IPS-15b (cell line): ENCODE measurements around the gene PDSS1.

Source experiments
- H3K27me3 ChIP-seq: one replicate; pipeline ENCODE4 v1.6.1; 2013; ENCODE audit warnings: low read length; ENCODE audit not compliant: control insufficient read depth, insufficient read depth
- H3K36me3 ChIP-seq: one replicate; pipeline ENCODE4 v1.6.1; 2013; ENCODE audit warnings: low read length; ENCODE audit not compliant: control insufficient read depth, insufficient read depth
- H3K4me1 ChIP-seq: one replicate; pipeline ENCODE4 v1.6.1; 2013; ENCODE audit warnings: mild to moderate bottlenecking, low read length; ENCODE audit not compliant: control insufficient read depth, insufficient read depth
- H3K4me3 ChIP-seq: one replicate; pipeline ENCODE4 v1.5.1; 2013; ENCODE audit warnings: low read depth, low read length
- H3K9ac ChIP-seq: one replicate; pipeline ENCODE4 v1.6.1; 2013; ENCODE audit warnings: low read depth, mild to moderate bottlenecking, low read length
- H3K9me3 ChIP-seq: one replicate; pipeline ENCODE4 v1.6.1; 2013; ENCODE audit warnings: mild to moderate bottlenecking, low read length; ENCODE audit not compliant: control insufficient read depth, insufficient read depth

Gene PDSS1

GRCh38 chr10:26728957-26729356 lies 31.5 kb downstream of the PDSS1 start:
- H3K4me3 ChIP-seq, result no peak overlapping the region
- H3K36me3 ChIP-seq, result peaks cover 10% of the 10 kb centered on the region
- H3K4me1 ChIP-seq, result peaks cover 3% of the 10 kb centered on the region
- H3K27me3 ChIP-seq, result no peaks in the 10 kb centered on the region
- H3K9me3 ChIP-seq, result no peaks in the 10 kb centered on the region
- H3K9ac ChIP-seq, result no peak overlapping the region

- no peaks in the 10 kb centered on the region for H3K27me3 ChIP-seq
- H3K4me3 ChIP-seq, result no peak overlapping the region
- no peaks in the 10 kb centered on the region for H3K9me3 ChIP-seq
- peaks cover 10% of the 10 kb centered on the region for H3K36me3 ChIP-seq
- peaks cover 4% of the 10 kb centered on the region for H3K4me1 ChIP-seq
- no peak overlapping the region for H3K9ac ChIP-seq
Measured at GRCh38 chr10:26729395-26729794, 31.9 kb downstream of the PDSS1 start.

GRCh38 chr10:26730552-26730951 lies 33.1 kb downstream of the PDSS1 start:
- no peak overlapping the region for H3K4me3 ChIP-seq
- H3K27me3 ChIP-seq, result no peaks in the 10 kb centered on the region
- no peak overlapping the region for H3K9ac ChIP-seq
- peaks cover 4% of the 10 kb centered on the region for H3K4me1 ChIP-seq
- peaks cover 19% of the 10 kb centered on the region for H3K36me3 ChIP-seq
- no peaks in the 10 kb centered on the region for H3K9me3 ChIP-seq

- Histone ChIP-seq H3K27me3 (no peaks in the 10 kb centered on the region), H3K9ac (no peak overlapping the region), H3K4me3 (no peak overlapping the region), H3K9me3 (no peaks in the 10 kb centered on the region), H3K36me3 (peaks cover 24% of the 10 kb centered on the region), H3K4me1 (peaks cover 4% of the 10 kb centered on the region)
Measured at GRCh38 chr10:26733750-26734568, 36.5 kb downstream of the PDSS1 start.

GRCh38 chr10:26735435-26735834 lies 37.9 kb downstream of the PDSS1 start:
- Histone ChIP-seq H3K27me3 (no peaks in the 10 kb centered on the region), H3K36me3 (peaks cover 24% of the 10 kb centered on the region), H3K4me3 (no peak overlapping the region), H3K4me1 (peaks cover 4% of the 10 kb centered on the region), H3K9ac (no peak overlapping the region), H3K9me3 (no peaks in the 10 kb centered on the region)

GRCh38 chr10:26737730-26738129 lies 40.2 kb downstream of the PDSS1 start:
- Histone ChIP-seq H3K4me3 (no peak overlapping the region), H3K27me3 (no peaks in the 10 kb centered on the region), H3K9ac (no peak overlapping the region), H3K9me3 (no peaks in the 10 kb centered on the region), H3K36me3 (peaks cover 19% of the 10 kb centered on the region), H3K4me1 (peaks cover 4% of the 10 kb centered on the region)

- Histone ChIP-seq H3K4me1 (peaks cover 5% of the 10 kb centered on the region), H3K36me3 (peaks cover 15% of the 10 kb centered on the region), H3K27me3 (no peaks in the 10 kb centered on the region), H3K9ac (no peak overlapping the region), H3K9me3 (no peaks in the 10 kb centered on the region), H3K4me3 (no peak overlapping the region)
Measured at GRCh38 chr10:26738301-26738911, 40.9 kb downstream of the PDSS1 start.

GRCh38 chr10:26739071-26739631 lies 41.6 kb downstream of the PDSS1 start:
- Histone ChIP-seq H3K27me3 (no peaks in the 10 kb centered on the region), H3K9me3 (no peaks in the 10 kb centered on the region), H3K4me1 (peaks cover 7% of the 10 kb centered on the region), H3K36me3 (peaks cover 14% of the 10 kb centered on the region), H3K4me3 (no peak overlapping the region), H3K9ac (no peak overlapping the region)

- no peak overlapping the region for H3K9ac ChIP-seq
- H3K27me3 ChIP-seq, result no peaks in the 10 kb centered on the region
- no peak overlapping the region for H3K4me3 ChIP-seq
- H3K36me3 ChIP-seq, result peaks cover 5% of the 10 kb centered on the region
- H3K4me1 ChIP-seq, result peaks cover 7% of the 10 kb centered on the region
- no peaks in the 10 kb centered on the region for H3K9me3 ChIP-seq
Measured at GRCh38 chr10:26741368-26741767, 43.9 kb downstream of the PDSS1 start.

- no peak overlapping the region for H3K9ac ChIP-seq
- H3K4me3 ChIP-seq, result no peak overlapping the region
- peaks cover under 1% of the 10 kb centered on the region for H3K36me3 ChIP-seq
- peaks cover 7% of the 10 kb centered on the region for H3K4me1 ChIP-seq
- H3K9me3 ChIP-seq, result no peaks in the 10 kb centered on the region
- H3K27me3 ChIP-seq, result no peaks in the 10 kb centered on the region
Measured at GRCh38 chr10:26743091-26743490, 45.6 kb downstream of the PDSS1 start.

- Histone ChIP-seq H3K9me3 (no peaks in the 10 kb centered on the region), H3K9ac (peak overlapping the region; percentile 32), H3K4me1 (peaks cover 7% of the 10 kb centered on the region), H3K36me3 (no peaks in the 10 kb centered on the region), H3K4me3 (no peak overlapping the region), H3K27me3 (no peaks in the 10 kb centered on the region)
Measured at GRCh38 chr10:26743841-26744240, 46.3 kb downstream of the PDSS1 start.

GRCh38 chr10:26746061-26746460 lies 48.6 kb downstream of the PDSS1 start:
- Histone ChIP-seq H3K4me1 (peaks cover 7% of the 10 kb centered on the region), H3K4me3 (no peak overlapping the region), H3K36me3 (no peaks in the 10 kb centered on the region), H3K27me3 (no peaks in the 10 kb centered on the region), H3K9me3 (no peaks in the 10 kb centered on the region), H3K9ac (no peak overlapping the region)
